Fibroblast of lung (primary cell): Measurements from ENCODE around the gene TTC22. TPM values are rescaled to one million over a fixed set of nuclear protein-coding genes. Genes with fewer than 3 reads are reported as not detected.
"Not testable (repeated sequence)": the region's sequence is repeated elsewhere in the genome, so short reads cannot be mapped to it uniquely, and the experiment has no call there.

ENCODE experiments used
- DNase-seq, 2 donors: peaks; one replicate each; pipeline versions ENCODE4 v3.0.0 to v3.0.0-alpha.2; 2010; ENCODE audit warnings: low read depth in 2 of 2
- H2AFZ ChIP-seq: 2 replicates; pipeline ENCODE4 v1.5.1; 2012; ENCODE audit warnings: low read length, control low read depth, inconsistent platforms
- H3K27ac ChIP-seq: 2 replicates; pipeline ENCODE4 v1.5.1; 2011; ENCODE audit warnings: low read length, control low read depth; ENCODE audit not compliant: insufficient read depth
- H3K27me3 ChIP-seq: 2 replicates; pipeline ENCODE4 v1.5.1; 2011; ENCODE audit warnings: mild to moderate bottlenecking, low read length; ENCODE audit not compliant: control insufficient read depth, insufficient read depth
- H3K36me3 ChIP-seq: 2 replicates; pipeline ENCODE4 v1.5.1; 2011; ENCODE audit warnings: low read length; ENCODE audit not compliant: control insufficient read depth, insufficient read depth
- H3K4me1 ChIP-seq: 2 replicates; pipeline ENCODE4 v1.5.1; 2011; ENCODE audit warnings: low read length; ENCODE audit not compliant: control insufficient read depth, insufficient read depth; ENCODE audit errors: extremely low read depth
- H3K4me2 ChIP-seq: 2 replicates; pipeline ENCODE4 v1.5.1; 2011; ENCODE audit warnings: low read length, control low read depth; ENCODE audit not compliant: insufficient read depth; ENCODE audit errors: extremely low read depth
- H3K4me3 ChIP-seq, 4 experiments: fragments of 200-600 bp in 1 of 4; sonication (generic) in 1 of 4; replicated peaks in 1 of 4; 2 replicates each; pipeline ENCODE4 v1.5.1; 2011 to 2016; ENCODE audit warnings: low read length in 4 of 4, low read depth in 3 of 4, mild to moderate bottlenecking in 3 of 4, control low read depth in 2 of 4, inconsistent platforms in 1 of 4, mixed read lengths in 1 of 4; ENCODE audit not compliant: insufficient read depth in 1 of 4; ENCODE audit errors: control extremely low read depth in 1 of 4
- H3K79me2 ChIP-seq: 2 replicates; pipeline ENCODE4 v1.5.1; 2012; ENCODE audit warnings: mild to moderate bottlenecking, low read length, inconsistent platforms; ENCODE audit not compliant: control insufficient read depth, insufficient read depth
- H3K9ac ChIP-seq: 2 replicates; pipeline ENCODE4 v1.5.1; 2011; ENCODE audit warnings: mild to moderate bottlenecking, low read length, control low read depth; ENCODE audit not compliant: insufficient read depth
- H3K9me3 ChIP-seq: 2 replicates; pipeline ENCODE4 v1.5.1; 2012; ENCODE audit warnings: low read depth, low read length; ENCODE audit not compliant: control insufficient read depth, insufficient read depth
- H4K20me1 ChIP-seq: 2 replicates; pipeline ENCODE4 v1.5.1; 2011; ENCODE audit warnings: low read length; ENCODE audit not compliant: control insufficient read depth, insufficient read depth; ENCODE audit errors: extremely low read depth
- CTCF ChIP-seq, 2 donors: IDR thresholded peaks in 1 of 2; conservative IDR thresholded peaks in 1 of 2; 1 replicate in 1 of 2; 2 replicates in 1 of 2; pipeline ENCODE4 v1.5.1; 2011 to 2012; ENCODE audit warnings: low read length in 2 of 2, control low read depth in 1 of 2, inconsistent platforms in 1 of 2, low read depth in 1 of 2, mild to moderate bottlenecking in 1 of 2
- EZH2 ChIP-seq: IDR thresholded peaks from 2 replicates; pipeline ENCODE4 v1.5.1; 2012; ENCODE audit warnings: low read length, control low read depth, mild to moderate bottlenecking; ENCODE audit errors: missing control alignments
- polyA plus RNA-seq, 2 donors: library from polyadenylated mRNA; depleted of rRNA in 1 of 2; stranded (reverse) in 1 of 2; unstranded in 1 of 2; fragments of >200 nt; gene quantifications; 2 replicates each; pipeline ENCODE4 v1.2.1, GENCODE V29; 2011 to 2012; ENCODE audit warnings: missing spikeins in 1 of 2
- total RNA-seq: library from RNA; depleted of rRNA; stranded (reverse); fragments of >200 nt; gene quantifications from 2 replicates; pipeline ENCODE4 v1.2.1, GENCODE V29; 2014

Gene TTC22
- total and polyA plus RNA-seq, 2 donors (not counting 1 experiment from before 2014, with no cell fraction given), result not detected

DNA sequence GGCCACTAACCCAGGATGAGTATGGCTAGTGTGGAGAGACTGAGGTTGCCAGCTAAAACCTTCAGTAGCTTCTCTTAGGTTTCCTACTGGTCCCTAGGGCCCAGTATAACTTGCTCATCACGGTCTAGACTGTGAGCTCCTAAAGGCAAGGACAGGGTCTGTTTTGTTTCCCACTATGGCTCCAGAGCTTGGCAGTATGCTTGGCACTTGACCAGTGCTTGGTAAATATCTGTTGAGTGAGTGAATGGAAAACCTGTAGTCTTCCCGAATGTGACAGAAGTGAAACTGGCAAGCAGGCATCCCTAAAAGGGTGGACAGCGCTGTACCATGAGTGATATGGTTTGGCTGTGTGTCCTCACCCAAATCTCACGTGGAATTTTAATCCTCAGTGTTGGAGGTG lies 23.7 kb downstream of the TTC22 start:
- Histone ChIP-seq H3K9me3 (no peaks in the 10 kb centered on the region), H3K4me3 (no peak overlapping the region), H3K27ac (no peak overlapping the region), H3K36me3 (no peaks in the 10 kb centered on the region), H3K9ac (no peak overlapping the region), H3K4me2 (no peak overlapping the region), H3K27me3 (peaks cover 19% of the 10 kb centered on the region), H3K4me1 (no peaks in the 10 kb centered on the region), H3K79me2 (no peaks in the 10 kb centered on the region), H4K20me1 (no peaks in the 10 kb centered on the region), H2AFZ (no peak overlapping the region)
- DNase-seq, result no peak
- no peak for TF ChIP-seq CTCF (conservative IDR thresholded peaks at IDR 0.05 in 1 of 2, IDR thresholded peaks at IDR 0.05 in 1 of 2; ENCODE audit: low read depth in 1 of 2, low read length in 2 of 2)
- no peak for TF ChIP-seq EZH2

DNA sequence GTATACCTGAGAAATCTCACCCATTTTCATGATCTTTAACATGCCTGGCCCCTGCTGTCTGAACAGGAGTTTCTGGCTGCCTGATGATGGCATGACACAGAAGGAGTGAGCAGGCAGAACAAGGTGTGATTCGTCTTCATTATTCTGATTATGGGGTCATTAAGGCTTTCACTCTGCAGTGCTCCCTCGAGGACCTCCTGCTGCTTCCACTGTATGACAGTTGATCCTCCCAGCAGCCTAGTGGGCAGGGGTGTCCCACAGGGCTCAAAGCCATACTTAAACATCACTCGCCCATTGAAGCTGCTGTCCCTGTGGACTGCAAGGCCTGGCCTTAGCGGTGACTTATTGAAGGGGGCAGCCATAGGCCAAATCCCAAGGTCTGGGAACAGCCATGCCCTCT lies 24.1 kb downstream of the TTC22 start:
- TF ChIP-seq EZH2 (no peak), CTCF (conservative IDR thresholded peaks at IDR 0.05 in 1 of 2, IDR thresholded peaks at IDR 0.05 in 1 of 2; ENCODE audit: low read depth in 1 of 2, low read length in 2 of 2) (no peak)
- Histone ChIP-seq H3K9me3 (no peaks in the 10 kb centered on the region), H3K36me3 (no peaks in the 10 kb centered on the region), H3K79me2 (no peaks in the 10 kb centered on the region), H3K4me2 (no peak overlapping the region), H3K9ac (no peak overlapping the region), H3K4me1 (no peaks in the 10 kb centered on the region), H4K20me1 (no peaks in the 10 kb centered on the region), H3K27ac (no peak overlapping the region), H3K27me3 (peaks cover 15% of the 10 kb centered on the region), H3K4me3 (no peak overlapping the region), H2AFZ (no peak overlapping the region)
- DNase-seq, result no peak

- not testable (repeated sequence) for DNase-seq, H3K27me3 ChIP-seq, H4K20me1 ChIP-seq, H3K27ac ChIP-seq, H3K79me2 ChIP-seq, H3K9me3 ChIP-seq, H3K4me3 ChIP-seq, H3K4me1 ChIP-seq, H2AFZ ChIP-seq, H3K9ac ChIP-seq, H3K36me3 ChIP-seq, H3K4me2 ChIP-seq
These were observed 25.0 kb downstream of the TTC22 start for GRCh38 chr1:54775828-54776721.
